ENCODE results near the gene ATXN7L3B.

DNA sequence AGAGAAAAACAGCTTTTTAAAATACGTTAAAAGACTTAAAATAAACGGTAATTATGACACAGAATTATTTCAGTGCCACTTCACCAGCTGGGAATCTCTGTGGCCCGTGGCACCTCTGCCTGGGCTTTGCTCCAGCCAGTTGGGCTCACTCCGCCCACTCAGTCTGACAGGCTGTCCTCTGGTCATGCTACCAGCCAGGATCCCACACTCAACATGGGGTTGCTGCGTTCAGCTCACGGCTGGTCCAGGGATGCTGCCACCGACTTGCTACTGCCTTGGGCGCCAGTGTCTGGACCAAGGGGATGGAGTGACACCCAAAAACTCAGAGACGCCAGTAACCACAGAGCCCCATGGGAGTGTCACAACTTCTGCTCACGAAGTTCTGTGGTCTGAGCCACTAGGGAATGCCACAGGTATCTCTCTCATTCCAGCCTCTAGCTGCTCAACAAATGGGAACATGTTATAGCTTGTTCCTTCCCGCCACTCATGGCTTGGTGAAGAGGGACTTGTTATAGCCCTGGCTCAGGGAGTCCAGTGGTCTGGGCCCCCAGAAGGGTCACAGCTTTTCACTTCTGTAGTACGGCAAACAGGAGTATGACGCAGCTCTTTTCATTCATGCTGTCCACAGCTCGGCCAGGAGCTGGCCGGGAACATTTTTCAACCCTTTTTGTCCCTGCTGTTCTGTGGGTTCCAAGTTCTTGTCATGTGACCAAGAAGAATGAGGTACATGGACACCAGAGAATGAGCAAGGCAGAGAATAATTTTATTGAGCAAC, 23.4 kb upstream of the ATXN7L3B start:
- TF ChIP-seq, protein P1, sequence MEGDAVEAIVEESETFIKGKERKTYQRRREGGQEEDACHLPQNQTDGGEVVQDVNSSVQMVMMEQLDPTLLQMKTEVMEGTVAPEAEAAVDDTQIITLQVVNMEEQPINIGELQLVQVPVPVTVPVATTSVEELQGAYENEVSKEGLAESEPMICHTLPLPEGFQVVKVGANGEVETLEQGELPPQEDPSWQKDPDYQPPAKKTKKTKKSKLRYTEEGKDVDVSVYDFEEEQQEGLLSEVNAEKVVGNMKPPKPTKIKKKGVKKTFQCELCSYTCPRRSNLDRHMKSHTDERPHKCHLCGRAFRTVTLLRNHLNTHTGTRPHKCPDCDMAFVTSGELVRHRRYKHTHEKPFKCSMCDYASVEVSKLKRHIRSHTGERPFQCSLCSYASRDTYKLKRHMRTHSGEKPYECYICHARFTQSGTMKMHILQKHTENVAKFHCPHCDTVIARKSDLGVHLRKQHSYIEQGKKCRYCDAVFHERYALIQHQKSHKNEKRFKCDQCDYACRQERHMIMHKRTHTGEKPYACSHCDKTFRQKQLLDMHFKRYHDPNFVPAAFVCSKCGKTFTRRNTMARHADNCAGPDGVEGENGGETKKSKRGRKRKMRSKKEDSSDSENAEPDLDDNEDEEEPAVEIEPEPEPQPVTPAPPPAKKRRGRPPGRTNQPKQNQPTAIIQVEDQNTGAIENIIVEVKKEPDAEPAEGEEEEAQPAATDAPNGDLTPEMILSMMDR (IDR thresholded peaks at IDR 0.05; ENCODE audit: insufficient read depth, low read length), result no peak
- TF ChIP-seq, protein P2, sequence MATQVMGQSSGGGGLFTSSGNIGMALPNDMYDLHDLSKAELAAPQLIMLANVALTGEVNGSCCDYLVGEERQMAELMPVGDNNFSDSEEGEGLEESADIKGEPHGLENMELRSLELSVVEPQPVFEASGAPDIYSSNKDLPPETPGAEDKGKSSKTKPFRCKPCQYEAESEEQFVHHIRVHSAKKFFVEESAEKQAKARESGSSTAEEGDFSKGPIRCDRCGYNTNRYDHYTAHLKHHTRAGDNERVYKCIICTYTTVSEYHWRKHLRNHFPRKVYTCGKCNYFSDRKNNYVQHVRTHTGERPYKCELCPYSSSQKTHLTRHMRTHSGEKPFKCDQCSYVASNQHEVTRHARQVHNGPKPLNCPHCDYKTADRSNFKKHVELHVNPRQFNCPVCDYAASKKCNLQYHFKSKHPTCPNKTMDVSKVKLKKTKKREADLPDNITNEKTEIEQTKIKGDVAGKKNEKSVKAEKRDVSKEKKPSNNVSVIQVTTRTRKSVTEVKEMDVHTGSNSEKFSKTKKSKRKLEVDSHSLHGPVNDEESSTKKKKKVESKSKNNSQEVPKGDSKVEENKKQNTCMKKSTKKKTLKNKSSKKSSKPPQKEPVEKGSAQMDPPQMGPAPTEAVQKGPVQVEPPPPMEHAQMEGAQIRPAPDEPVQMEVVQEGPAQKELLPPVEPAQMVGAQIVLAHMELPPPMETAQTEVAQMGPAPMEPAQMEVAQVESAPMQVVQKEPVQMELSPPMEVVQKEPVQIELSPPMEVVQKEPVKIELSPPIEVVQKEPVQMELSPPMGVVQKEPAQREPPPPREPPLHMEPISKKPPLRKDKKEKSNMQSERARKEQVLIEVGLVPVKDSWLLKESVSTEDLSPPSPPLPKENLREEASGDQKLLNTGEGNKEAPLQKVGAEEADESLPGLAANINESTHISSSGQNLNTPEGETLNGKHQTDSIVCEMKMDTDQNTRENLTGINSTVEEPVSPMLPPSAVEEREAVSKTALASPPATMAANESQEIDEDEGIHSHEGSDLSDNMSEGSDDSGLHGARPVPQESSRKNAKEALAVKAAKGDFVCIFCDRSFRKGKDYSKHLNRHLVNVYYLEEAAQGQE (IDR thresholded peaks at IDR 0.05; ENCODE audit: insufficient replicate concordance, low read depth), result no peak

Measured in HL-60 (cell line).